HCT116 (cell line): ENCODE data around the gene CDK5R1.

ENCODE experiments used
- ELF1 ChIP-seq: IDR thresholded peaks from 2 replicates; pipeline ENCODE4 v1.6.1; 2012; ENCODE audit warnings: low read depth, borderline replicate concordance
- EZH2 ChIP-seq: fragments of 200-600 bp; sonication (generic); IDR thresholded peaks from 2 replicates; pipeline ENCODE4 v1.6.1; 2017; ENCODE audit warnings: antibody characterized with exemption, mixed run types
- JUND ChIP-seq: IDR thresholded peaks from 2 replicates; pipeline ENCODE4 v1.6.1; 2012
- POLR2A ChIP-seq: IDR thresholded peaks from 2 replicates; pipeline ENCODE4 v1.7.0; 2011; ENCODE audit warnings: borderline replicate concordance; ENCODE audit not compliant: insufficient read depth, insufficient read length; ENCODE audit errors: extremely low read depth
- POLR2AphosphoS5 ChIP-seq: IDR thresholded peaks from 2 replicates; pipeline ENCODE4 v1.6.1; 2011; ENCODE audit warnings: mild to moderate bottlenecking, low read depth, low read length, moderate library complexity
- SP1 ChIP-seq: IDR thresholded peaks from 2 replicates; pipeline ENCODE4 v1.6.1; 2012; ENCODE audit warnings: low read depth
- TF ChIP-seq, protein P1 (sequence below), 3 experiments: fragments of 200-600 bp in 1 of 3; sonication (generic) in 1 of 3; IDR thresholded peaks in 2 of 3; conservative IDR thresholded peaks in 1 of 3; 2 replicates each; pipeline ENCODE4 v1.5.1; 2012 to 2017; ENCODE audit warnings: low read depth in 2 of 3, low read length in 2 of 3, antibody characterized with exemption in 1 of 3, borderline replicate concordance in 1 of 3, control low read depth in 1 of 3, mild to moderate bottlenecking in 1 of 3, mixed read lengths in 1 of 3, mixed run types in 1 of 3, moderate library complexity in 1 of 3; ENCODE audit not compliant: insufficient read depth in 1 of 3

DNA sequence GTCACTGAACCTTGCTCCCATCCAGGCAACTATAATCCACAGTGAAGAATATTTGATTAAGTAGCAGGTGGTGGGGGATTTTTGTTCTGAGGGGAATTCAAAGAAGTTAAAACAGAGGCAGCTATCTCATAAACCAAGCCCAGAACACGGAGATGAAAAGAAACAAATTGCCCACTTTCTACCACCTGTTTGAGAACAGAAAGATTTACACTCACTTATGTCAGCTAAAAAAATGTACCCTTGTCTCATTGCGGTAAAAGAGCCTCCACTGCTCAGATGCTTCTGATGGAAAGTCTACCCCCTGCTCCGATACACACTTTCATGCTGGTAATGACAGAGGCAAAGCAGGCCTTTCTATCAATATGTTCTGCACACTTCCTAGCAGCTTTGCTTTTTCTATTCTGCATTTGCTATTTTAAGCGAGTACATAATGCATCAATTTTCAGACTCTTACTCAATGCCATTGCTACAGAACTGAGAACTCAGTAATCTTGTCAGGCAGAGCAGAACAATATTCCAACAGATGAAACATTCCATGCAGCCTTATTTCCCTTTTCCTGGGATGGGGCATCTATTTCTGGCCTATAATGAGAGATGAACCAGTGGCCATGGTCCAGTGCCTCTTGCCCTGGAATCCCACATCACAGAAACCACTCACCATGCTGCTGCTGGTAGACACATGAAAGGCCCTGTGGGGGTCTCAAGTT, 29.0 kb downstream of the CDK5R1 start:
- TF ChIP-seq, protein P1, sequence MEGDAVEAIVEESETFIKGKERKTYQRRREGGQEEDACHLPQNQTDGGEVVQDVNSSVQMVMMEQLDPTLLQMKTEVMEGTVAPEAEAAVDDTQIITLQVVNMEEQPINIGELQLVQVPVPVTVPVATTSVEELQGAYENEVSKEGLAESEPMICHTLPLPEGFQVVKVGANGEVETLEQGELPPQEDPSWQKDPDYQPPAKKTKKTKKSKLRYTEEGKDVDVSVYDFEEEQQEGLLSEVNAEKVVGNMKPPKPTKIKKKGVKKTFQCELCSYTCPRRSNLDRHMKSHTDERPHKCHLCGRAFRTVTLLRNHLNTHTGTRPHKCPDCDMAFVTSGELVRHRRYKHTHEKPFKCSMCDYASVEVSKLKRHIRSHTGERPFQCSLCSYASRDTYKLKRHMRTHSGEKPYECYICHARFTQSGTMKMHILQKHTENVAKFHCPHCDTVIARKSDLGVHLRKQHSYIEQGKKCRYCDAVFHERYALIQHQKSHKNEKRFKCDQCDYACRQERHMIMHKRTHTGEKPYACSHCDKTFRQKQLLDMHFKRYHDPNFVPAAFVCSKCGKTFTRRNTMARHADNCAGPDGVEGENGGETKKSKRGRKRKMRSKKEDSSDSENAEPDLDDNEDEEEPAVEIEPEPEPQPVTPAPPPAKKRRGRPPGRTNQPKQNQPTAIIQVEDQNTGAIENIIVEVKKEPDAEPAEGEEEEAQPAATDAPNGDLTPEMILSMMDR (IDR thresholded peaks at IDR 0.05 in 2 of 3, conservative IDR thresholded peaks at IDR 0.05 in 1 of 3; ENCODE audit: borderline replicate concordance in 1 of 3, insufficient read depth in 1 of 3, low read depth in 2 of 3, low read length in 2 of 3): no peak
- no peak for TF ChIP-seq EZH2
- no peak for TF ChIP-seq POLR2AphosphoS5
- TF ChIP-seq SP1: no peak
- no peak for TF ChIP-seq JUND
- TF ChIP-seq ELF1: no peak
- TF ChIP-seq POLR2A: no peak
